ENCODE results near the gene EEF1A2. TPM values are rescaled to one million over a fixed set of nuclear protein-coding genes. Genes with fewer than 3 reads are reported as not detected.
A peak's percentile ranks its signal among the peaks of the same experiment; 100 is the strongest.

The EEF1A2 gene
- total RNA-seq, 2 experiments from 2014 or later = not detected

GRCh38 chr20:63501818-63502670 lies 3.2 kb upstream of the EEF1A2 start:
- Mint-ChIP-seq H3K36me3 (ENCODE audit: low read depth) (no peaks in the 10 kb centered on the region), H3K27me3 (ENCODE audit: low read depth) (peaks cover 22% of the 10 kb centered on the region), H3K4me3 (no peak overlapping the region), H3K4me1 (ENCODE audit: low read depth) (peaks cover 4% of the 10 kb centered on the region), H3K27ac (no peak overlapping the region), H3K9me3 (ENCODE audit: insufficient read depth) (no peaks in the 10 kb centered on the region)
- ChIA-PET POLR2A (no interaction called here), CTCF (no interaction called here)
- ATAC-seq (no peak), DNase-seq (no peak)

- peaks cover 7% of the 10 kb centered on the region for H3K4me1 Mint-ChIP-seq (ENCODE audit: low read depth)
- ATAC-seq (no peak), DNase-seq (no peak)
- no peaks in the 10 kb centered on the region for H3K9me3 Mint-ChIP-seq (ENCODE audit: insufficient read depth)
- H3K27me3 Mint-ChIP-seq (ENCODE audit: low read depth) = peaks cover 25% of the 10 kb centered on the region
- CTCF ChIA-PET = no interaction called here
- POLR2A ChIA-PET = no interaction called here
- H3K27ac Mint-ChIP-seq = peak overlapping the region; percentile 46
- H3K4me3 Mint-ChIP-seq = no peak overlapping the region
- no peaks in the 10 kb centered on the region for H3K36me3 Mint-ChIP-seq (ENCODE audit: low read depth)
Observed at GRCh38 chr20:63500902-63501817, 2.3 kb upstream of the EEF1A2 start.

- H3K9me3 Mint-ChIP-seq (ENCODE audit: insufficient read depth) = no peaks in the 10 kb centered on the region
- no peak overlapping the region for H3K27ac Mint-ChIP-seq
- no peak for ATAC-seq
- ChIA-PET CTCF (no interaction called here), POLR2A (no interaction called here)
- H3K4me3 Mint-ChIP-seq = no peak overlapping the region
- DNase-seq = no peak
- peaks cover 8% of the 10 kb centered on the region for H3K4me1 Mint-ChIP-seq (ENCODE audit: low read depth)
- no peaks in the 10 kb centered on the region for H3K36me3 Mint-ChIP-seq (ENCODE audit: low read depth)
- H3K27me3 Mint-ChIP-seq (ENCODE audit: low read depth) = peaks cover 25% of the 10 kb centered on the region
Observed at GRCh38 chr20:63500151-63500901, 1.4 kb upstream of the EEF1A2 start.

GRCh38 chr20:63499338-63499969 lies 571 bp upstream of the EEF1A2 start:
- peaks cover 8% of the 10 kb centered on the region for H3K4me1 Mint-ChIP-seq (ENCODE audit: low read depth)
- no peak overlapping the region for H3K27ac Mint-ChIP-seq
- no peak for DNase-seq
- POLR2A ChIA-PET = no interaction called here
- H3K9me3 Mint-ChIP-seq (ENCODE audit: insufficient read depth) = no peaks in the 10 kb centered on the region
- ATAC-seq = peak; percentile 21
- no peaks in the 10 kb centered on the region for H3K36me3 Mint-ChIP-seq (ENCODE audit: low read depth)
- CTCF ChIA-PET = no interaction called here
- no peak overlapping the region for H3K4me3 Mint-ChIP-seq
- peaks cover 25% of the 10 kb centered on the region for H3K27me3 Mint-ChIP-seq (ENCODE audit: low read depth)

- Mint-ChIP-seq H3K27me3 (ENCODE audit: low read depth) (peaks cover 24% of the 10 kb centered on the region), H3K9me3 (ENCODE audit: insufficient read depth) (no peaks in the 10 kb centered on the region), H3K36me3 (ENCODE audit: low read depth) (no peaks in the 10 kb centered on the region), H3K27ac (no peak overlapping the region), H3K4me1 (ENCODE audit: low read depth) (peaks cover 8% of the 10 kb centered on the region), H3K4me3 (no peak overlapping the region)
- CTCF ChIA-PET = interaction anchor here (1.7 kb wide), 1 partner anchor 23 kb away, joined by 13 read pairs; the partner anchor contains the start of gene PPDPF
- POLR2A ChIA-PET = interaction anchor here (0.6 to 1.0 kb wide), 2 partner anchors 23 to 265 kb away, joined by 3 read pairs; no protein-coding TSS in a partner anchor
- DNase-seq (no peak), ATAC-seq (no peak)
Observed at GRCh38 chr20:63497946-63498935, 642 bp downstream of the EEF1A2 start.

GRCh38 chr20:63497138-63497945 lies 1.5 kb downstream of the EEF1A2 start:
- Mint-ChIP-seq H3K27me3 (ENCODE audit: low read depth) (peaks cover 24% of the 10 kb centered on the region), H3K36me3 (ENCODE audit: low read depth) (no peaks in the 10 kb centered on the region), H3K27ac (no peak overlapping the region), H3K9me3 (ENCODE audit: insufficient read depth) (no peaks in the 10 kb centered on the region), H3K4me1 (ENCODE audit: low read depth) (peaks cover 8% of the 10 kb centered on the region), H3K4me3 (no peak overlapping the region)
- DNase-seq (no peak), ATAC-seq (no peak)
- CTCF ChIA-PET = interaction anchor here (1.0 to 2.1 kb wide), 10 partner anchors 13 to 145 kb away, joined by 3 to 13 read pairs (median 6); partner anchors contain the start of genes PPDPF and PTK6
- POLR2A ChIA-PET = interaction anchor here (0.6 to 1.6 kb wide), 3 partner anchors 24 to 266 kb away, joined by 3 to 11 read pairs (median 3); partner anchors contain the start of gene PPDPF

GRCh38 chr20:63496596-63497120 lies 2.2 kb downstream of the EEF1A2 start:
- H3K36me3 Mint-ChIP-seq (ENCODE audit: low read depth) = no peaks in the 10 kb centered on the region
- peaks cover 24% of the 10 kb centered on the region for H3K27me3 Mint-ChIP-seq (ENCODE audit: low read depth)
- ChIA-PET CTCF (interaction anchor here (0.8 to 2.1 kb wide), 13 partner anchors 8 to 290 kb away, joined by 3 to 13 read pairs (median 5); partner anchors contain the start of genes PPDPF and PTK6), POLR2A (interaction anchor here (1.6 kb wide), 1 partner anchor 24 kb away, joined by 11 read pairs; the partner anchor contains the start of gene PPDPF)
- no peak overlapping the region for H3K27ac Mint-ChIP-seq
- no peak for ATAC-seq
- no peak for DNase-seq
- H3K4me1 Mint-ChIP-seq (ENCODE audit: low read depth) = peaks cover 8% of the 10 kb centered on the region
- H3K4me3 Mint-ChIP-seq = peak overlapping the region; percentile 34
- no peaks in the 10 kb centered on the region for H3K9me3 Mint-ChIP-seq (ENCODE audit: insufficient read depth)

- peak; percentile 70 for ATAC-seq
- H3K36me3 Mint-ChIP-seq (ENCODE audit: low read depth) = no peaks in the 10 kb centered on the region
- H3K4me1 Mint-ChIP-seq (ENCODE audit: low read depth) = peaks cover 8% of the 10 kb centered on the region
- ChIA-PET POLR2A (interaction anchor here (0.7 to 1.6 kb wide), 2 partner anchors 25 to 132 kb away, joined by 3 to 11 read pairs; partner anchors contain the start of gene PPDPF), CTCF (interaction anchor here (0.7 to 2.1 kb wide), 14 partner anchors 9 to 290 kb away, joined by 3 to 13 read pairs (median 5); partner anchors contain the start of genes PPDPF and PTK6)
- H3K4me3 Mint-ChIP-seq = peak overlapping the region; percentile 34
- H3K9me3 Mint-ChIP-seq (ENCODE audit: insufficient read depth) = no peaks in the 10 kb centered on the region
- peaks cover 21% of the 10 kb centered on the region for H3K27me3 Mint-ChIP-seq (ENCODE audit: low read depth)
- peak; percentile 78 for DNase-seq
- no peak overlapping the region for H3K27ac Mint-ChIP-seq
Observed at GRCh38 chr20:63495741-63496595, 2.9 kb downstream of the EEF1A2 start.

All from activated CD8-positive, alpha-beta T cell treated with anti-CD3 and anti-CD28 coated beads, Interleukin-2, amount 10 ng/mL, durations not matched to agents 7 days and 5 days (primary cell).